ENCODE measurements around the gene PTCH2. TPM values are rescaled to one million over a fixed set of nuclear protein-coding genes. Genes with fewer than 3 reads are reported as not detected.
"Not testable (repeated sequence)": the region's sequence is repeated elsewhere in the genome, so short reads cannot be mapped to it uniquely, and the experiment has no call there.

The PTCH2 gene
- total and polyA plus RNA-seq, 5 donors: 0.28 to 0.79 (median 0.34) TPM

- H3K4me1 ChIP-seq (ENCODE audit: control insufficient read depth, insufficient read depth, low read length): no peaks in the 10 kb centered on the region
- H3K9me3 ChIP-seq (ENCODE audit: control insufficient read depth, low read length): no peaks in the 10 kb centered on the region
- 62% methylated on average over 16 of the region's 16 CpGs for WGBS
- peak overlapping the region; percentile 48 for H3K4me3 ChIP-seq (ENCODE audit: low read length)
- intact Hi-C loops (cut with DNase I): no loop called here
- ATAC-seq (no peak), DNase-seq (no peak)
- no peak overlapping the region for H3K27ac ChIP-seq (ENCODE audit: low read length)
- H3K27me3 ChIP-seq (ENCODE audit: control insufficient read depth, insufficient read depth): no peaks in the 10 kb centered on the region
Measured at GRCh38 chr1:44842486-44842861, 579 bp downstream of the PTCH2 start.

- H3K4me1 ChIP-seq (ENCODE audit: control insufficient read depth, insufficient read depth, low read length): no peaks in the 10 kb centered on the region
- intact Hi-C loops (cut with DNase I): loop anchor here in 3 of 4 donors (5.0 to 10.0 kb wide), 5 partner anchors 52 to 465 kb away; partner anchors contain the start of genes BEST4 (in 2 of the 3) and EIF2B3 (in 1 of the 3)
- H3K4me3 ChIP-seq (ENCODE audit: low read length): no peak overlapping the region
- H3K9me3 ChIP-seq (ENCODE audit: control insufficient read depth, low read length): no peaks in the 10 kb centered on the region
- 65% methylated on average over 4 of the region's 4 CpGs for WGBS
- DNase-seq (no peak), ATAC-seq (no peak)
- H3K27ac ChIP-seq (ENCODE audit: low read length): no peak overlapping the region
- no peaks in the 10 kb centered on the region for H3K27me3 ChIP-seq (ENCODE audit: control insufficient read depth, insufficient read depth)
Measured at GRCh38 chr1:44839576-44839975, 3.5 kb downstream of the PTCH2 start.

- H3K4me3 ChIP-seq (ENCODE audit: low read length); ATAC-seq; H3K4me1 ChIP-seq (ENCODE audit: control insufficient read depth, insufficient read depth, low read length); DNase-seq; H3K9me3 ChIP-seq (ENCODE audit: control insufficient read depth, low read length); H3K27ac ChIP-seq (ENCODE audit: low read length); H3K27me3 ChIP-seq (ENCODE audit: control insufficient read depth, insufficient read depth): not testable (repeated sequence)
- 94% methylated on average over 11 of the region's 11 CpGs for WGBS
- intact Hi-C loops (cut with DNase I): loop anchor here in 3 of 4 donors (5.0 to 10.0 kb wide), 5 partner anchors 51 to 467 kb away; partner anchors contain the start of genes BEST4 (in 2 of the 3) and EIF2B3 (in 1 of the 3)
Measured at GRCh38 chr1:44838294-44838693, 4.8 kb downstream of the PTCH2 start.

- Histone ChIP-seq H3K27ac (ENCODE audit: low read length) (no peak overlapping the region), H3K27me3 (ENCODE audit: control insufficient read depth, insufficient read depth) (no peaks in the 10 kb centered on the region), H3K4me3 (ENCODE audit: low read length) (no peak overlapping the region), H3K9me3 (ENCODE audit: control insufficient read depth, low read length) (no peaks in the 10 kb centered on the region), H3K4me1 (ENCODE audit: control insufficient read depth, insufficient read depth, low read length) (no peaks in the 10 kb centered on the region)
- WGBS: 64% methylated on average over 23 of the region's 23 CpGs
- ATAC-seq: peak; percentile 84 to 91
- intact Hi-C loops (cut with DNase I): loop anchor here in 3 of 4 donors (5.0 to 10.0 kb wide), 5 partner anchors 49 to 469 kb away; partner anchors contain the start of genes BEST4 (in 2 of the 3) and EIF2B3 (in 1 of the 3)
- peak; percentile 89 to 95 (median 94) for DNase-seq
Measured at GRCh38 chr1:44835738-44836675, 7.0 kb downstream of the PTCH2 start.

- no peak overlapping the region for H3K4me3 ChIP-seq (ENCODE audit: low read length)
- H3K27ac ChIP-seq (ENCODE audit: low read length): no peak overlapping the region
- whole genome bisulfite sequencing: 57% methylated on average over 7 of the region's 7 CpGs
- intact Hi-C loops (cut with DNase I): loop anchor here in 3 of 4 donors (5.0 to 10.0 kb wide), 5 partner anchors 37 to 470 kb away; partner anchors contain the start of genes BEST4 (in 1 of the 3) and EIF2B3 (in 1 of the 3)
- DNase-seq (no peak), ATAC-seq (no peak)
- no peaks in the 10 kb centered on the region for H3K4me1 ChIP-seq (ENCODE audit: control insufficient read depth, insufficient read depth, low read length)
- no peaks in the 10 kb centered on the region for H3K27me3 ChIP-seq (ENCODE audit: control insufficient read depth, insufficient read depth)
- H3K9me3 ChIP-seq (ENCODE audit: control insufficient read depth, low read length): no peaks in the 10 kb centered on the region
Measured at GRCh38 chr1:44834328-44834727, 8.7 kb downstream of the PTCH2 start.

GRCh38 chr1:44832056-44832705 is 10.9 kb downstream of the PTCH2 start:
- Histone ChIP-seq H3K4me3 (ENCODE audit: low read length) (no peak overlapping the region), H3K27me3 (ENCODE audit: control insufficient read depth, insufficient read depth) (no peaks in the 10 kb centered on the region), H3K27ac (ENCODE audit: low read length) (no peak overlapping the region), H3K9me3 (ENCODE audit: control insufficient read depth, low read length) (no peaks in the 10 kb centered on the region), H3K4me1 (ENCODE audit: control insufficient read depth, insufficient read depth, low read length) (no peaks in the 10 kb centered on the region)
- DNase-seq (no peak), ATAC-seq (no peak)
- intact Hi-C loops (cut with DNase I): loop anchor here in 3 of 4 donors (5.0 to 10.0 kb wide), 5 partner anchors 35 to 473 kb away; partner anchors contain the start of genes BEST4 (in 1 of the 3) and EIF2B3 (in 1 of the 3)
- WGBS: 75% methylated on average over 13 of the region's 13 CpGs

- intact Hi-C loops (cut with DNase I): loop anchor here in 3 of 4 donors (5.0 to 10.0 kb wide), 5 partner anchors 34 to 473 kb away; partner anchors contain the start of genes BEST4 (in 1 of the 3) and EIF2B3 (in 1 of the 3)
Measured at GRCh38 chr1:44831516-44831915, 11.5 kb downstream of the PTCH2 start.

GRCh38 chr1:44830900-44831304 is 12.2 kb downstream of the PTCH2 start:
- no peak overlapping the region for H3K4me3 ChIP-seq (ENCODE audit: low read length)
- DNase-seq (no peak), ATAC-seq (no peak)
- intact Hi-C loops (cut with DNase I): loop anchor here in 3 of 4 donors (5.0 to 10.0 kb wide), 5 partner anchors 34 to 474 kb away; partner anchors contain the start of genes BEST4 (in 1 of the 3) and EIF2B3 (in 1 of the 3)
- no peak overlapping the region for H3K27ac ChIP-seq (ENCODE audit: low read length)
- H3K4me1 ChIP-seq (ENCODE audit: control insufficient read depth, insufficient read depth, low read length): no peaks in the 10 kb centered on the region
- WGBS: 78% methylated on average over 10 of the region's 10 CpGs
- no peaks in the 10 kb centered on the region for H3K9me3 ChIP-seq (ENCODE audit: control insufficient read depth, low read length)
- no peaks in the 10 kb centered on the region for H3K27me3 ChIP-seq (ENCODE audit: control insufficient read depth, insufficient read depth)

More at GRCh38 chr1:44831516-44831915, 11.5 kb downstream of the PTCH2 start:
- Histone ChIP-seq H3K4me1 (ENCODE audit: control insufficient read depth, insufficient read depth, low read length) (no peaks in the 10 kb centered on the region), H3K9me3 (ENCODE audit: control insufficient read depth, low read length) (no peaks in the 10 kb centered on the region), H3K27ac (ENCODE audit: low read length) (no peak overlapping the region), H3K4me3 (ENCODE audit: low read length) (no peak overlapping the region), H3K27me3 (ENCODE audit: control insufficient read depth, insufficient read depth) (no peaks in the 10 kb centered on the region)
- no peak for ATAC-seq
- DNase-seq: no peak
- WGBS: 45% methylated on average over 9 of the region's 9 CpGs

- Histone ChIP-seq H3K4me3 (ENCODE audit: low read length) (no peak overlapping the region), H3K4me1 (ENCODE audit: control insufficient read depth, insufficient read depth, low read length) (no peaks in the 10 kb centered on the region), H3K27ac (ENCODE audit: low read length) (no peak overlapping the region), H3K9me3 (ENCODE audit: control insufficient read depth, low read length) (no peaks in the 10 kb centered on the region), H3K27me3 (ENCODE audit: control insufficient read depth, insufficient read depth) (no peaks in the 10 kb centered on the region)
- WGBS: 78% methylated on average over 12 of the region's 12 CpGs
- DNase-seq (no peak), ATAC-seq (no peak)
- intact Hi-C loops (cut with DNase I): loop anchor here in 3 of 4 donors (5.0 to 10.0 kb wide), 5 partner anchors 32 to 475 kb away; partner anchors contain the start of genes BEST4 (in 1 of the 3) and EIF2B3 (in 1 of the 3)
Measured at GRCh38 chr1:44829506-44830384, 13.3 kb downstream of the PTCH2 start.
